SU-DHL-6 (cell line): ENCODE data around the gene MYLK.

ENCODE experiments used
- H2AFZ ChIP-seq: fragments of 200-600 bp; sonication (generic); 2 replicates; pipeline ENCODE4 v1.6.1; 2014; ENCODE audit warnings: low read depth, mild to moderate bottlenecking, moderate library complexity, mixed read lengths, antibody characterized with exemption, low read length; ENCODE audit not compliant: severe bottlenecking
- H3F3A ChIP-seq: fragments of 200-600 bp; shearing (Covaris generic); 2 replicates; pipeline ENCODE4 v1.6.0; 2016; ENCODE audit warnings: antibody characterized with exemption, mild to moderate bottlenecking; ENCODE audit not compliant: insufficient read depth
- H3K27ac ChIP-seq: fragments of 200-600 bp; sonication (generic); 2 replicates; pipeline ENCODE4 v1.5.1; 2016; ENCODE audit warnings: low read depth, mild to moderate bottlenecking, low read length, moderate library complexity, mixed read lengths
- H3K27me3 ChIP-seq: fragments of 200-600 bp; sonication (generic), shearing (Covaris generic); 2 replicates; pipeline ENCODE4 v1.6.0; 2014; ENCODE audit warnings: mild to moderate bottlenecking, low read length
- H3K36me3 ChIP-seq: fragments of 200-600 bp; sonication (generic); 2 replicates; pipeline ENCODE4 v1.6.1; 2014; ENCODE audit warnings: mild to moderate bottlenecking, low read length, mixed read lengths
- H3K4me2 ChIP-seq: fragments of 300-600, 200-600 bp; shearing (Covaris generic), sonication (generic); 2 replicates; pipeline ENCODE4 v1.6.0; 2014; ENCODE audit warnings: low read length, low read depth, mild to moderate bottlenecking; ENCODE audit not compliant: poor library complexity, severe bottlenecking
- H3K4me3 ChIP-seq: fragments of 200-600 bp; sonication (generic); 2 replicates; pipeline ENCODE4 v1.5.1; 2014; ENCODE audit warnings: antibody characterized with exemption, low read length, mild to moderate bottlenecking, mixed read lengths; ENCODE audit not compliant: insufficient read depth, poor library complexity, severe bottlenecking
- H3K79me2 ChIP-seq: fragments of 200-600 bp; sonication (generic); 2 replicates; pipeline ENCODE4 v1.6.1; 2014; ENCODE audit warnings: mild to moderate bottlenecking, low read length, moderate library complexity; ENCODE audit not compliant: insufficient read depth
- H3K9ac ChIP-seq: fragments of 200-600 bp; sonication (generic); 2 replicates; pipeline ENCODE4 v1.7.0; 2014; ENCODE audit warnings: mild to moderate bottlenecking, low read length
- H3K9me2 ChIP-seq: fragments of 200-600 bp; sonication (generic); replicated peaks from 2 replicates; pipeline ENCODE4 v1.6.1; 2014; ENCODE audit warnings: low read length; ENCODE audit not compliant: insufficient read depth
- H3K9me3 ChIP-seq: fragments of 200-600 bp; sonication (generic); 2 replicates; pipeline ENCODE4 v1.6.1; 2014; ENCODE audit warnings: low read length, mixed read lengths; ENCODE audit not compliant: insufficient read depth
- H4K20me1 ChIP-seq: fragments of 200-600 bp; sonication (generic); 2 replicates; pipeline ENCODE4 v1.6.1; 2014; ENCODE audit warnings: low read depth, mild to moderate bottlenecking, antibody characterized with exemption, low read length, moderate library complexity, mixed read lengths
- CTCF ChIP-seq: fragments of 200-600 bp; sonication (generic); IDR thresholded peaks from one replicate; pipeline ENCODE4 v1.5.1; 2017; ENCODE audit warnings: antibody characterized with exemption, mild to moderate bottlenecking, low read length, moderate library complexity; ENCODE audit not compliant: insufficient read depth, poor library complexity, severe bottlenecking
- EZH2phosphoT487 ChIP-seq: fragments of 200-600 bp; sonication (generic), shearing (Covaris generic); conservative IDR thresholded peaks from 2 replicates; pipeline ENCODE4 v1.6.1; 2018; ENCODE audit warnings: mild to moderate bottlenecking, antibody characterized with exemption, low read length, moderate library complexity, mixed read lengths

MYLK gene

GRCh38 chr3:123728014-123728413 lies 156.1 kb downstream of the MYLK start:
- no peaks in the 10 kb centered on the region for H3K36me3 ChIP-seq
- TF ChIP-seq EZH2phosphoT487: no peak
- no peak for TF ChIP-seq CTCF
- H3K27me3 ChIP-seq: no peaks in the 10 kb centered on the region
- H4K20me1 ChIP-seq: no peaks in the 10 kb centered on the region
- no peaks in the 10 kb centered on the region for H3K9me2 ChIP-seq
- H3F3A ChIP-seq: no peaks in the 10 kb centered on the region
- no peak overlapping the region for H3K9ac ChIP-seq
- H3K4me2 ChIP-seq: no peak overlapping the region
- no peaks in the 10 kb centered on the region for H3K9me3 ChIP-seq
- H3K4me3 ChIP-seq: no peak overlapping the region
- no peaks in the 10 kb centered on the region for H3K79me2 ChIP-seq
- H2AFZ ChIP-seq: no peak overlapping the region
- no peak overlapping the region for H3K27ac ChIP-seq

GRCh38 chr3:123725652-123726400 lies 158.3 kb downstream of the MYLK start:
- no peak overlapping the region for H3K4me3 ChIP-seq
- no peaks in the 10 kb centered on the region for H3K36me3 ChIP-seq
- no peaks in the 10 kb centered on the region for H3K27me3 ChIP-seq
- no peaks in the 10 kb centered on the region for H3K9me2 ChIP-seq
- no peak overlapping the region for H3K27ac ChIP-seq
- no peaks in the 10 kb centered on the region for H4K20me1 ChIP-seq
- no peaks in the 10 kb centered on the region for H3K79me2 ChIP-seq
- no peaks in the 10 kb centered on the region for H3K9me3 ChIP-seq
- no peak overlapping the region for H3K9ac ChIP-seq
- H2AFZ ChIP-seq: no peak overlapping the region
- no peak overlapping the region for H3K4me2 ChIP-seq
- H3F3A ChIP-seq: no peaks in the 10 kb centered on the region
- no peak for TF ChIP-seq EZH2phosphoT487
- TF ChIP-seq CTCF: no peak

GRCh38 chr3:123724306-123724705 lies 159.8 kb downstream of the MYLK start:
- Histone ChIP-seq H3F3A (no peaks in the 10 kb centered on the region), H3K9me2 (no peaks in the 10 kb centered on the region), H3K9ac (no peak overlapping the region), H4K20me1 (no peaks in the 10 kb centered on the region), H3K27ac (no peak overlapping the region), H3K79me2 (no peaks in the 10 kb centered on the region), H3K4me3 (no peak overlapping the region), H2AFZ (no peak overlapping the region), H3K27me3 (no peaks in the 10 kb centered on the region), H3K36me3 (no peaks in the 10 kb centered on the region), H3K4me2 (no peak overlapping the region), H3K9me3 (no peaks in the 10 kb centered on the region)
- TF ChIP-seq EZH2phosphoT487 (no peak), CTCF (no peak)
